NAMALWA (cell line): ENCODE measurements around the gene PI4K2A.
"Not testable (repeated sequence)": the region's sequence is repeated elsewhere in the genome, so short reads cannot be mapped to it uniquely, and the experiment has no call there.

ENCODE experiments used
- DNase-seq: peaks from one replicate; pipeline ENCODE4 v3.0.0-alpha.2; 2015; ENCODE audit warnings: low spot score

Gene PI4K2A

GRCh38 chr10:97675222-97675621 is 34.8 kb downstream of the PI4K2A start:
- no peak for DNase-seq

- DNase-seq: peak; percentile 73
Observed at GRCh38 chr10:97676770-97677581, 36.5 kb downstream of the PI4K2A start.

GRCh38 chr10:97679594-97679993 is 39.1 kb downstream of the PI4K2A start:
- no peak for DNase-seq

- no peak for DNase-seq
Observed at GRCh38 chr10:97682042-97682441, 41.6 kb downstream of the PI4K2A start.

- no peak for DNase-seq
Observed at GRCh38 chr10:97683556-97684367, 43.3 kb downstream of the PI4K2A start.

- not testable (repeated sequence) for DNase-seq
Observed at GRCh38 chr10:97684368-97684713, 43.9 kb downstream of the PI4K2A start.

- no peak for DNase-seq
Observed at GRCh38 chr10:97684866-97685394, 44.5 kb downstream of the PI4K2A start.

GRCh38 chr10:97685395-97685958 is 45.0 kb downstream of the PI4K2A start:
- DNase-seq: peak; percentile 33

GRCh38 chr10:97686301-97686961 is 46.0 kb downstream of the PI4K2A start:
- peak; percentile 71 for DNase-seq

GRCh38 chr10:97686962-97687784 is 46.7 kb downstream of the PI4K2A start, which contains the start of gene AVPI1:
TSS of gene AVPI1 (minus strand) at chr10:97687241. CDS start at chr10:97679905, 7,336 bp downstream.
- DNase-seq: peak; percentile 96

- no peak for DNase-seq
Observed at GRCh38 chr10:97687785-97688781, 47.6 kb downstream of the PI4K2A start.

- no peak for DNase-seq
Observed at GRCh38 chr10:97689559-97690020, 49.1 kb downstream of the PI4K2A start.

GRCh38 chr10:97690133-97690532 is 49.7 kb downstream of the PI4K2A start:
- DNase-seq: no peak

GRCh38 chr10:97698072-97698655 is 57.7 kb downstream of the PI4K2A start:
- DNase-seq: not testable (repeated sequence)

GRCh38 chr10:97701438-97702069 is 61.1 kb downstream of the PI4K2A start:
- DNase-seq: peak; percentile 86

GRCh38 chr10:97703398-97704067 is 63.1 kb downstream of the PI4K2A start:
- no peak for DNase-seq

GRCh38 chr10:97704341-97704740 is 63.9 kb downstream of the PI4K2A start:
- no peak for DNase-seq

- no peak for DNase-seq
Observed at GRCh38 chr10:97705006-97705670, 64.7 kb downstream of the PI4K2A start.
